KOPT-K1 (cell line): ENCODE measurements around the gene PCCB.

Source experiments
- H3K27ac ChIP-seq: fragments of 200-600 bp; sonication (generic); 2 replicates; pipeline ENCODE4 v1.5.1; 2016; ENCODE audit warnings: antibody characterized with exemption, mild to moderate bottlenecking, low read depth, low read length; ENCODE audit not compliant: poor library complexity, severe bottlenecking
- H3K36me3 ChIP-seq: fragments of 200-600 bp; sonication (generic); 2 replicates; pipeline ENCODE4 v1.5.1; 2017; ENCODE audit warnings: antibody characterized with exemption, mild to moderate bottlenecking, low read length, moderate library complexity; ENCODE audit not compliant: insufficient read depth
- H3K9me3 ChIP-seq: fragments of 200-600 bp; sonication (generic); 2 replicates; pipeline ENCODE4 v1.5.1; 2017; ENCODE audit warnings: antibody characterized with exemption, low read length, mild to moderate bottlenecking; ENCODE audit not compliant: insufficient read depth, poor library complexity, severe bottlenecking

PCCB gene

DNA sequence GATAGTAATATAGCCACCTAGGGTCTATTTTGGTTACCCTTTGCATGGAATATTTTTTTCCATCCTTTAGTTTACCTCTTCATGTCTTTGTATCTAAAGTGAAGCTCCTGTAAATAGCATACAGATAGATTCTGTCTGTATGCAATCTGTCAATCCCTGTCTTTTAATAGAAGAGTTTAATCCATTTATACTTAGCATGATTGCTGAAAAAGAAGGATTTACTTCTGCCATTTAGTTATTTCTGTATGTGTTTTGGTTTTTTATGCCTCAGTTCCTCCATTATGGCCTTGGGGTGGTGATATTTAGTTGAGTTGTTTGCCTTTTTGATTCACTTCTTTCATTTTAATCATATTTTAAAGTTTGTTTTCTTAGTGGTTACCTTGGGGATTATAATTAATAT, 29.0 kb downstream of the PCCB start:
- H3K36me3 ChIP-seq: peaks cover 66% of the 10 kb centered on the region
- H3K27ac ChIP-seq: no peak overlapping the region
- peaks cover 38% of the 10 kb centered on the region for H3K9me3 ChIP-seq

- Histone ChIP-seq H3K36me3 (peaks cover 78% of the 10 kb centered on the region), H3K9me3 (peaks cover 30% of the 10 kb centered on the region), H3K27ac (no peak overlapping the region)
Observed at GRCh38 chr3:136280961-136281360, 30.8 kb downstream of the PCCB start.

- H3K27ac ChIP-seq: no peak overlapping the region
- H3K36me3 ChIP-seq: peaks cover 78% of the 10 kb centered on the region
- H3K9me3 ChIP-seq: peaks cover 30% of the 10 kb centered on the region
Observed at GRCh38 chr3:136281966-136282520, 31.9 kb downstream of the PCCB start.

DNA sequence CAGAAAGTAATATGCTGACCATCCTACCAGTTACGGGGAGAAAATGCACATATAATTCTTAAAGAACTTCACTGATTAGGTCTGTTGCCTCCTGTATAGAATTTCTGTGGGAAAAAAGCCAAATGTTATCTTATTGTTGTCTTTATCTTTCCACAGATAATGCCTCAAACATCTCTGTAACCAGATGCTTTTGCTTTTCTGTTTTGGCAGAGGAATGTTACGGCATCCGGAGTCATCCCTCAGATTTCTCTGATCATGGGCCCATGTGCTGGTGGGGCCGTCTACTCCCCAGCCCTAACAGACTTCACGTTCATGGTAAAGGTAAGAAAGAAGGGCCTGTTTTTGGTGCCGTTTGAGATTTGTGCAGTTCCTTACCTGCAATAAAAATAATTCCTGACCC, 33.5 kb downstream of the PCCB start:
- Histone ChIP-seq H3K27ac (no peak overlapping the region), H3K9me3 (peaks cover 27% of the 10 kb centered on the region), H3K36me3 (peaks cover 70% of the 10 kb centered on the region)

- Histone ChIP-seq H3K27ac (no peak overlapping the region), H3K36me3 (peaks cover 55% of the 10 kb centered on the region), H3K9me3 (peaks cover 6% of the 10 kb centered on the region)
Observed at GRCh38 chr3:136291302-136291701, 41.2 kb downstream of the PCCB start.

DNA sequence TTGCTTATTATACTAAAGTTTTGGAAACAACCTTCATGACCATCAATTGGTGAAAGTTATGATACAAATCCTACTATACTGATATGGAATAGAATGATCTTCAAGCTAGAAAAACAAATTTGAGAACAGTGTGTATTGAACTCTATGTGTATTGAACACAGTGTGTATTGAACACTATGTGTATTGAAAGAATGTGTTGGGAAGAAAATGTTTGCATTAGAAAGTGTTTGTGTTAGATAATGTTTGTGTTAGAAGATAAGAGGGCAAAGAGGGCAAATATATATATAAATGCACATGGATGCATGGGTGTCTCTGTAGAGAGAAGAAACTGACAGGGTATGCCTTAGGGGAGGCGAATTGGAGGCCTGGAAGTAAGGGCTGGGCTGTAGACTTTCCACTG, 42.4 kb downstream of the PCCB start:
- Histone ChIP-seq H3K36me3 (peaks cover 59% of the 10 kb centered on the region), H3K9me3 (peaks cover 6% of the 10 kb centered on the region), H3K27ac (no peak overlapping the region)

DNA sequence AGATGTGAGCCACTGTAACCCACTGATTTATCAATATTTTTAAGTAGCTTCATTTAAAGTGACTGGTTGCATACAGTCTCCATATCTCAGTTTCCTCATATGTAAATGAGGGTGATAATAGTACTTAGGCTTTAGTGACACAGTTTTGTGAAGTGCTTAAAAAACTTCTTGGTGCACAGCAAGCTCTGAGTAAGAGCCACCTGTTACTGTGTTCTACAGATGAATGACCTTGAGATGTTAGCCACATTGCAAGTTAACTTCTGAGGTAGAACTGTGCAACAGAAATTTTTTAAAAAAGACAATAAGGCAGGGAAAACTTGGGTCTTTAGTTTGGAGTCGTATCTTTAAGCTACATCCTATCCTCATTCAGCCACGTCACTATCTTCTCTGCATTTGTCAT, 43.1 kb downstream of the PCCB start:
- no peak overlapping the region for H3K27ac ChIP-seq
- peaks cover 6% of the 10 kb centered on the region for H3K9me3 ChIP-seq
- H3K36me3 ChIP-seq: peaks cover 60% of the 10 kb centered on the region

DNA sequence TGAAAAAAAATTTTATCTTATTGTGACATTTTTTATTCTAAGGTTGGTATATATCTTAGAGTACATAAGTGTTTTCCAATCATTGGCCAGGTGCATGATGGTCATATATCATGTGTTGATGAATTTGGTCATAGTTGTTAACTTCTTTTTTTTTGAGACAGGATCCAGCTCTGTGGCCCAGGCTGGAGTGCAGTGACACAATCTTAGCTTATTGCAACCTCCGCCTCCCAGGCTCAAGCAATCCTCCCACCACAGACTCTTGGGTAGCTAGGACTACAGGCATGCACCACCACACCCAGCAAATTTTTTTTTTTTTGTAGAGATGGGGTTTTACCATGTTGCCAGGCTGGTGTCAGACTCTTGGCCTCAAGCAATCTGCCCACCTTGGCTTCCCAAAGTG, 44.0 kb downstream of the PCCB start:
- Histone ChIP-seq H3K36me3 (peaks cover 69% of the 10 kb centered on the region), H3K27ac (no peak overlapping the region), H3K9me3 (peaks cover 6% of the 10 kb centered on the region)

DNA sequence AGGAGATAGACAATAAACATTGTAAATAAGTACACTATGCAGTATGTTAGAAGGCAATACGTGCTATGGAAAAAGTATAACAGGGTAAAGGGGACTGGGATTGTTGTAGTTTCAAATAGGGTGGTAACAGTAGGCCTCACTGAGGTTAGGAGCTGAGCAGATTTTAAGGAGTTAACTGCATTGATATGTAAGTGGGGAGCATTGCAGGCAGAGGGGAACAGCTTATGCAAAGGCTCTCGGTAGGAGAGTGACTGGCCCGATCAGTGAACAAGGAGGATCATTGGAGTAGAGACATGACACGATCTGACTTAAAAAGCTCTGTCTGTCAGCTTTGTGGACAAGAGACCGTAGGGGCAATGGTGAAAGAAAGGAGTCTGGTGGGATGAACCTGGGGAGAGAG, 46.8 kb downstream of the PCCB start:
- peaks cover 86% of the 10 kb centered on the region for H3K36me3 ChIP-seq
- no peak overlapping the region for H3K27ac ChIP-seq
- H3K9me3 ChIP-seq: peaks cover 6% of the 10 kb centered on the region

- H3K27ac ChIP-seq: no peak overlapping the region
- peaks cover 84% of the 10 kb centered on the region for H3K36me3 ChIP-seq
- H3K9me3 ChIP-seq: no peaks in the 10 kb centered on the region
Observed at GRCh38 chr3:136297826-136298225, 47.7 kb downstream of the PCCB start.

- no peaks in the 10 kb centered on the region for H3K9me3 ChIP-seq
- H3K27ac ChIP-seq: no peak overlapping the region
- H3K36me3 ChIP-seq: peaks cover 59% of the 10 kb centered on the region
Observed at GRCh38 chr3:136300444-136300843, 50.3 kb downstream of the PCCB start.

DNA sequence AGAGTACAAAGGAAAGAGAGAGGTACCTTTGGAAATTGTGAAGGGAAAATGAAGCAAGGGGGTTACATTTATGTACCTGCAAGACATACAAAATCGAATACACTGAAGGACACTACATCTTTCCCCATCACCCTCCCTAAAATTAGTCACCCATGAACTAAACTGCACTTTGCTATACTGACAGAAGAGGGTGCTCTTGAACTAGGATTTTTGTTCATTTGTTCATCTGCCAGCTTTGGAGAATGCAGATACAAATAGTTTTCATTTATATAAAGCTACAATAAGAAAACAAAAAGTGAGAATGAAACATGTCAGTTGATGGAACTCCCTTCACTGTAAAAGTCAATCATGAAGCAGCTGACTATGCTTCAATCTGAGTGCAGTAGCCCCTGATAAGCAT, 55.7 kb downstream of the PCCB start:
- Histone ChIP-seq H3K27ac (no peak overlapping the region), H3K36me3 (peaks cover 14% of the 10 kb centered on the region), H3K9me3 (no peaks in the 10 kb centered on the region)

- no peak overlapping the region for H3K27ac ChIP-seq
Observed at GRCh38 chr3:136311261-136311660, 61.1 kb downstream of the PCCB start.

GRCh38 chr3:136311968-136312367, 61.8 kb downstream of the PCCB start:
- Histone ChIP-seq H3K36me3 (no peaks in the 10 kb centered on the region), H3K9me3 (no peaks in the 10 kb centered on the region), H3K27ac (no peak overlapping the region)

More at GRCh38 chr3:136311261-136311660, 61.1 kb downstream of the PCCB start:
- Histone ChIP-seq H3K36me3 (no peaks in the 10 kb centered on the region), H3K9me3 (no peaks in the 10 kb centered on the region)

- Histone ChIP-seq H3K36me3 (peaks cover 75% of the 10 kb centered on the region), H3K27ac (no peak overlapping the region), H3K9me3 (peaks cover 29% of the 10 kb centered on the region)
Observed at GRCh38 chr3:136326316-136326715, 76.2 kb downstream of the PCCB start.

- Histone ChIP-seq H3K9me3 (peaks cover 15% of the 10 kb centered on the region), H3K36me3 (peaks cover 72% of the 10 kb centered on the region), H3K27ac (no peak overlapping the region)
Observed at GRCh38 chr3:136327671-136328070, 77.5 kb downstream of the PCCB start.
